ENCODE data around the gene AQP4.

AQP4 gene

DNA sequence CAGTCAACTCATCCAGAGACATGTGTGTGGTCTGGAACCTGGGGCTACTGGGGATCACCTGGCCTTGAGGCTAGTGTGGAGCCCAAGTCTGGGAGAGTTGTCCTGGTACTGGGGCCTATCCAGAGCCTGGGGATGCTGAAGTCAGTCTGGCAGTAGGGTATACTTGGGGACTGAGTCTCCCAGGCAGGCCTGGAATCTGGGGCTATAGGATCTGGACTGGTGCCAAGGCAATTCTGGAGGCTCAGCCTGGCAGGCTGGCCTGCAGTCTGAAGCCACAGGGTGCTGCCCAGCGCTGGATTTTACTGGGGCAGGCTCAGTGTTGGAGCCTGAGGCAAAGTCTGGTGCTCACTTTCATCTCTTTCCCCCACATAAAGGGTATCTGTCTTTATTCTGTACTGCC lies 46.5 kb downstream of the AQP4 start:
- Histone ChIP-seq H3K9me3 (ENCODE audit: low read length) (no peaks in the 10 kb centered on the region), H3K9ac (ENCODE audit: low read length) (no peak overlapping the region), H3K27ac (ENCODE audit: low read depth, low read length, poor library complexity, severe bottlenecking) (no peak overlapping the region), H2AFZ (ENCODE audit: low read length) (no peak overlapping the region), H3K79me2 (ENCODE audit: insufficient read depth, low read length) (no peaks in the 10 kb centered on the region), H4K20me1 (ENCODE audit: insufficient read depth, low read length) (no peaks in the 10 kb centered on the region), H3K36me3 (ENCODE audit: insufficient read depth, low read length) (no peaks in the 10 kb centered on the region), H3K9me2 (ENCODE audit: low read depth, low read length) (no peaks in the 10 kb centered on the region), H3K4me3 (ENCODE audit: low read depth, low read length, poor library complexity, severe bottlenecking) (no peak overlapping the region), H3K4me1 (ENCODE audit: insufficient read depth, low read length, severe bottlenecking) (no peaks in the 10 kb centered on the region), H3K4me2 (ENCODE audit: low read length) (no peak overlapping the region), H3F3A (ENCODE audit: insufficient read depth, low read length) (no peaks in the 10 kb centered on the region), H3K27me3 (ENCODE audit: insufficient read depth, low read length) (no peaks in the 10 kb centered on the region)
- TF ChIP-seq, protein P1, sequence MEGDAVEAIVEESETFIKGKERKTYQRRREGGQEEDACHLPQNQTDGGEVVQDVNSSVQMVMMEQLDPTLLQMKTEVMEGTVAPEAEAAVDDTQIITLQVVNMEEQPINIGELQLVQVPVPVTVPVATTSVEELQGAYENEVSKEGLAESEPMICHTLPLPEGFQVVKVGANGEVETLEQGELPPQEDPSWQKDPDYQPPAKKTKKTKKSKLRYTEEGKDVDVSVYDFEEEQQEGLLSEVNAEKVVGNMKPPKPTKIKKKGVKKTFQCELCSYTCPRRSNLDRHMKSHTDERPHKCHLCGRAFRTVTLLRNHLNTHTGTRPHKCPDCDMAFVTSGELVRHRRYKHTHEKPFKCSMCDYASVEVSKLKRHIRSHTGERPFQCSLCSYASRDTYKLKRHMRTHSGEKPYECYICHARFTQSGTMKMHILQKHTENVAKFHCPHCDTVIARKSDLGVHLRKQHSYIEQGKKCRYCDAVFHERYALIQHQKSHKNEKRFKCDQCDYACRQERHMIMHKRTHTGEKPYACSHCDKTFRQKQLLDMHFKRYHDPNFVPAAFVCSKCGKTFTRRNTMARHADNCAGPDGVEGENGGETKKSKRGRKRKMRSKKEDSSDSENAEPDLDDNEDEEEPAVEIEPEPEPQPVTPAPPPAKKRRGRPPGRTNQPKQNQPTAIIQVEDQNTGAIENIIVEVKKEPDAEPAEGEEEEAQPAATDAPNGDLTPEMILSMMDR (IDR thresholded peaks at IDR 0.05; ENCODE audit: low read length): no peak
- no peak for TF ChIP-seq EZH2 (IDR thresholded peaks at IDR 0.05; ENCODE audit: borderline replicate concordance, low read length)

GRCh38 chr18:26818461-26818860 lies 47.0 kb downstream of the AQP4 start:
- Histone ChIP-seq H3K36me3 (ENCODE audit: insufficient read depth, low read length) (no peaks in the 10 kb centered on the region), H3K9ac (ENCODE audit: low read length) (no peak overlapping the region), H3K27me3 (ENCODE audit: insufficient read depth, low read length) (no peaks in the 10 kb centered on the region), H3F3A (ENCODE audit: insufficient read depth, low read length) (no peaks in the 10 kb centered on the region), H3K9me3 (ENCODE audit: low read length) (no peaks in the 10 kb centered on the region), H3K79me2 (ENCODE audit: insufficient read depth, low read length) (no peaks in the 10 kb centered on the region), H3K9me2 (ENCODE audit: low read depth, low read length) (no peaks in the 10 kb centered on the region), H3K27ac (ENCODE audit: low read depth, low read length, poor library complexity, severe bottlenecking) (no peak overlapping the region), H3K4me1 (ENCODE audit: insufficient read depth, low read length, severe bottlenecking) (no peaks in the 10 kb centered on the region), H3K4me2 (ENCODE audit: low read length) (no peak overlapping the region), H3K4me3 (ENCODE audit: low read depth, low read length, poor library complexity, severe bottlenecking) (no peak overlapping the region), H2AFZ (ENCODE audit: low read length) (no peak overlapping the region), H4K20me1 (ENCODE audit: insufficient read depth, low read length) (no peaks in the 10 kb centered on the region)
- no peak for TF ChIP-seq EZH2 (IDR thresholded peaks at IDR 0.05; ENCODE audit: borderline replicate concordance, low read length)
- TF ChIP-seq, protein P1 (IDR thresholded peaks at IDR 0.05; ENCODE audit: low read length): no peak

GRCh38 chr18:26813043-26813442 lies 52.5 kb downstream of the AQP4 start:
- Histone ChIP-seq H3K4me2 (ENCODE audit: low read length) (no peak overlapping the region), H3K79me2 (ENCODE audit: insufficient read depth, low read length) (no peaks in the 10 kb centered on the region)

More at GRCh38 chr18:26813043-26813442, 52.5 kb downstream of the AQP4 start:
- no peaks in the 10 kb centered on the region for H3K9me2 ChIP-seq (ENCODE audit: low read depth, low read length)
- no peak overlapping the region for H2AFZ ChIP-seq (ENCODE audit: low read length)
- H3K9me3 ChIP-seq (ENCODE audit: low read length): no peaks in the 10 kb centered on the region
- no peak for TF ChIP-seq EZH2 (IDR thresholded peaks at IDR 0.05; ENCODE audit: borderline replicate concordance, low read length)
- TF ChIP-seq, protein P1 (IDR thresholded peaks at IDR 0.05; ENCODE audit: low read length): peak; percentile 46; the same call in 1 of the 2 replicates
- H3K9ac ChIP-seq (ENCODE audit: low read length): no peak overlapping the region
- H3K27me3 ChIP-seq (ENCODE audit: insufficient read depth, low read length): no peaks in the 10 kb centered on the region
- H3F3A ChIP-seq (ENCODE audit: insufficient read depth, low read length): no peaks in the 10 kb centered on the region
- H4K20me1 ChIP-seq (ENCODE audit: insufficient read depth, low read length): no peaks in the 10 kb centered on the region
- H3K27ac ChIP-seq (ENCODE audit: low read depth, low read length, poor library complexity, severe bottlenecking): no peak overlapping the region
- H3K4me1 ChIP-seq (ENCODE audit: insufficient read depth, low read length, severe bottlenecking): no peaks in the 10 kb centered on the region
- H3K36me3 ChIP-seq (ENCODE audit: insufficient read depth, low read length): no peaks in the 10 kb centered on the region
- no peak overlapping the region for H3K4me3 ChIP-seq (ENCODE audit: low read depth, low read length, poor library complexity, severe bottlenecking)
